ENCODE measurements around the gene AGT.

Gene AGT

GRCh38 chr1:230757856-230758708 is 44.2 kb upstream of the AGT start:
- no peak for DNase-seq
- H3K4me3 Mint-ChIP-seq: no peak overlapping the region
- no peaks in the 10 kb centered on the region for H3K36me3 Mint-ChIP-seq (ENCODE audit: low read depth)
- peaks cover 65% of the 10 kb centered on the region for H3K4me1 Mint-ChIP-seq
- peaks cover 11% of the 10 kb centered on the region for H3K27me3 Mint-ChIP-seq (ENCODE audit: low read depth, poor library complexity)
- H3K9me3 Mint-ChIP-seq: no peaks in the 10 kb centered on the region
- H3K27ac Mint-ChIP-seq: no peak overlapping the region
- TF ChIP-seq CTCF (IDR thresholded peaks at IDR 0.05): no peak

- H3K9me3 Mint-ChIP-seq: no peaks in the 10 kb centered on the region
- no peak overlapping the region for H3K27ac Mint-ChIP-seq
- DNase-seq: no peak
- H3K4me1 Mint-ChIP-seq: peaks cover 76% of the 10 kb centered on the region
- H3K36me3 Mint-ChIP-seq (ENCODE audit: low read depth): no peaks in the 10 kb centered on the region
- H3K4me3 Mint-ChIP-seq: no peak overlapping the region
- no peak for TF ChIP-seq CTCF (IDR thresholded peaks at IDR 0.05)
- no peaks in the 10 kb centered on the region for H3K27me3 Mint-ChIP-seq (ENCODE audit: low read depth, poor library complexity)
These were observed 40.9 kb upstream of the AGT start for GRCh38 chr1:230754796-230755195.

- H3K27ac Mint-ChIP-seq: peak overlapping the region; percentile 25
These were observed 39.8 kb upstream of the AGT start for GRCh38 chr1:230753586-230754251.

GRCh38 chr1:230753191-230753585 is 39.3 kb upstream of the AGT start:
- H3K36me3 Mint-ChIP-seq (ENCODE audit: low read depth): no peaks in the 10 kb centered on the region
- no peaks in the 10 kb centered on the region for H3K9me3 Mint-ChIP-seq
- TF ChIP-seq CTCF (IDR thresholded peaks at IDR 0.05): no peak
- H3K27ac Mint-ChIP-seq: peak overlapping the region; percentile 25
- no peaks in the 10 kb centered on the region for H3K27me3 Mint-ChIP-seq (ENCODE audit: low read depth, poor library complexity)
- H3K4me1 Mint-ChIP-seq: peaks cover 75% of the 10 kb centered on the region
- peak overlapping the region; percentile 44 for H3K4me3 Mint-ChIP-seq
- DNase-seq: no peak

More at GRCh38 chr1:230753586-230754251, 39.8 kb upstream of the AGT start:
- Mint-ChIP-seq H3K4me1 (peaks cover 76% of the 10 kb centered on the region), H3K4me3 (peak overlapping the region; percentile 44), H3K27me3 (ENCODE audit: low read depth, poor library complexity) (no peaks in the 10 kb centered on the region), H3K9me3 (no peaks in the 10 kb centered on the region), H3K36me3 (ENCODE audit: low read depth) (no peaks in the 10 kb centered on the region)
- peak; percentile 59 for DNase-seq
- TF ChIP-seq CTCF (IDR thresholded peaks at IDR 0.05): no peak

- TF ChIP-seq CTCF (IDR thresholded peaks at IDR 0.05): no peak
- H3K27me3 Mint-ChIP-seq (ENCODE audit: low read depth, poor library complexity): no peaks in the 10 kb centered on the region
- DNase-seq: peak; percentile 22
- no peaks in the 10 kb centered on the region for H3K36me3 Mint-ChIP-seq (ENCODE audit: low read depth)
- no peak overlapping the region for H3K4me3 Mint-ChIP-seq
- H3K27ac Mint-ChIP-seq: no peak overlapping the region
- peaks cover 72% of the 10 kb centered on the region for H3K4me1 Mint-ChIP-seq
- no peaks in the 10 kb centered on the region for H3K9me3 Mint-ChIP-seq
These were observed 38.5 kb upstream of the AGT start for GRCh38 chr1:230752407-230752806.
